Activated naive CD4-positive, alpha-beta T cell (primary cell): ENCODE data around the gene TAF8.
"Not testable (repeated sequence)": the region's sequence is repeated elsewhere in the genome, so short reads cannot be mapped to it uniquely, and the experiment has no call there.

Experiments used
- DNase-seq, 4 experiments: peaks; one replicate each; lab custom pipeline; 2025; lab: John Stamatoyannopoulos, UW

The TAF8 gene

GRCh38 chr6:42029062-42029685 lies 21.1 kb upstream of the TAF8 start:
- DNase-seq = no peak

DNA sequence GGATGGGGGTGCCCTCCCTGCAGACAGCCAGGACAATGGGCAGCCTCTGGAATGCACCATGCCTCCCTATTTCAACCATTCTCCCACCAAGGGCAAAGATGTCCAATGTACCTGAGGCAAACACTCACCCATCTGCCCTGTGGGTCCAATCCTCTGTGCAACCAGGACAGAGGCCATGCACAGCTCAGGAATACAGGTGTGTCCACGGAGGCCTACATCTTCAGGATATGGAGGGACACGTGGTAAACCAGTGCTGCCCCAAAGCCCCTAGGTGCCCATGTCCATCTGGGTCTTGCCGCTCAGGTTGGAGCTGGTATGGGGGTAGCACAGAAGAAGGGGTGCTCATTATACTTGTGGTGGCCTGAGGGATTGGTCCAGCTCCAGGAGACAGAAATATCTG lies 20.4 kb upstream of the TAF8 start:
- DNase-seq = no peak

GRCh38 chr6:42030585-42031506 lies 19.5 kb upstream of the TAF8 start:
- DNase-seq = no peak

GRCh38 chr6:42032366-42032765 lies 18.0 kb upstream of the TAF8 start:
- DNase-seq = no peak

DNA sequence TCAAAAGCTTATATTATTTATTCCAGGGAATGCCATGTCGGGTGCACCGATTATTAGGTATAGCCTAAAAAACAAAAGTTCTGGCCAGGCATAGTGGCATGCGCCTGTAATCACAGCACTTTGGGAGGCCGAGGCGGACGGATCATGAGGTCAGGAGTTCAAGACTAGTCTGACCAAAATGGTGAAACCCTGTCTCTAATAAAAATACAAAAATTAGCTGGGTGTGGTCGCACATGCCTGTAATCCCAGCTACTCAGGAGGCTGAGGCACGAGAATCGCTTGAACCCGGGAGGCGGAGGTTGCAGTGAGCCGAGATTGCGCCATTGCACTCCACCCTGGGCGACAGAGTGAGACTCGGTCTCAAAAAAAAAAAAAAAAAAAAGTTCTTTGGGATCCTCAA lies 12.7 kb upstream of the TAF8 start:
- DNase-seq = not testable (repeated sequence)

DNA sequence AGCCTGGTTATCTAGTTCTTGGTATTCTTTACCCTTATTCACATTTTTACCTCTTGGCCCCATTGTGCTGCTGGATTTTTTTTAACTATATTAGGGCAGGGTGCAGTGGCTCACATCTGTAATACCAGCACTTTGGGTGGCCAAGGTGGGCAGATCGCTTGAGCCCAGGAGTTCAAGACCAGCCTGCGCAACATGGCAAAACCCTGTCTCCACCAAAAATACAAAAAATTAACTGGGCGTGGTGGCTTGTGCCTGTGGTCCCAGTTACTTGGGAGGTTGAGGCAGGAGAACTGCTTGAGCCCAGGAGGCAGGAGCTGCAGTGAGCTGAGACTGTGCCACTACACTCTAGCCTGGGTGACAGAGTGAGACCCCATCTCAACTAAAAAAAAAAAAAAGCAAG lies 12.2 kb upstream of the TAF8 start:
- DNase-seq = no peak

GRCh38 chr6:42038811-42039408 lies 11.4 kb upstream of the TAF8 start:
- DNase-seq = no peak

GRCh38 chr6:42040856-42041480 lies 9.4 kb upstream of the TAF8 start:
- no peak for DNase-seq

- no peak for DNase-seq
These were observed 8.8 kb upstream of the TAF8 start for GRCh38 chr6:42041481-42042053.

DNA sequence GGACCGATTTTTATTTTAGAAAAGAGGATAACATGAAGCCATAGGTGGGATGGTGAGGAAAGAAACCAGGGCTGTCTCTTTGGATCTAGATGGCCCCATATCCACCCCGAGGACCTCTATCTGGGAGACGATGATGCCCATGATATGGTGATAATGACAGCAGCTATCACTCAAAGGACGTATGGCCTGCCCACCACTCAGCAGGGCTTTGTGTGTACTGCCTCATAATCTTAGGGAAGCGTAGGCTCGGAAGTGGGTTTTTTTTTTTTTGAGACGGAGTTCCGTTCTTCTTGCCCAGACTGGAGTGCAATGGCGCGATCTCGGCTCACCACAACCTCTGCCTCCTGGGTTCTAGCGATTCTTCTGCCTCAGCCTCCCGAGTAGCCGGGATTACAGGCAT lies 8.2 kb upstream of the TAF8 start:
- DNase-seq = no peak

DNA sequence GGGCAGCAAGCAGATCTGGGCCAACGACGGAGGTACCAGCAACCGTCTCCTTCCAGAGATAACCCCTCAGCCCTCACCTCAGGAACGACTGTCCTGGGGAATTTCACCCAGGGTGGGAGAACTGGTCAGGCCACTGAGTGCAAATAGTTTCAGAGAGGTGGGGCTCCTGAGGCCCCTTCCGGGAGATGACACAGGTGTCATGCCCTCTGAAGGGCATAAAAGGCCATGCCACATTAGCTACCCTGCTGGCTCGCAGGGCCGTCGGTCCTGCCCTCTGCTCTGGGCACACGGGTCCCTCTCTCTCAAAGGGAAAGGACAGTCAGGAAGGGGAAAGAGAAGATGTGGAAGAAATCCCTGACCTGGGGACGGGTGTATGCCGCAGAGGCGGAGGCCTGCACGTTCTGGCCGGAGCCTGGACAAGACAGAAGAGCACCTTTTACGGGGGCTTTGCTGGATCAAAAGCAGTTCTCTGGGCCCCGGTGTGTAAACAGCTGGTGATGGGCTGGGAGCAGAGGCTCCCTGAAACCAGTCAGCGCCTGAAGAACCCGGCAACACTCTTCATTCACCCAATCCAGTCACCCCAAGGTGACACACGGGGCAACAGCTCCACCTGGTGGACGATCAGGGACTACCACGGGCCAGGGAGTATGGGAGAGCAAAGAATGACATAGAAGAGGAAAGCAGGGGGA lies 6.4 kb upstream of the TAF8 start:
- DNase-seq = peak; percentile 85 to 93 (median 90)

DNA sequence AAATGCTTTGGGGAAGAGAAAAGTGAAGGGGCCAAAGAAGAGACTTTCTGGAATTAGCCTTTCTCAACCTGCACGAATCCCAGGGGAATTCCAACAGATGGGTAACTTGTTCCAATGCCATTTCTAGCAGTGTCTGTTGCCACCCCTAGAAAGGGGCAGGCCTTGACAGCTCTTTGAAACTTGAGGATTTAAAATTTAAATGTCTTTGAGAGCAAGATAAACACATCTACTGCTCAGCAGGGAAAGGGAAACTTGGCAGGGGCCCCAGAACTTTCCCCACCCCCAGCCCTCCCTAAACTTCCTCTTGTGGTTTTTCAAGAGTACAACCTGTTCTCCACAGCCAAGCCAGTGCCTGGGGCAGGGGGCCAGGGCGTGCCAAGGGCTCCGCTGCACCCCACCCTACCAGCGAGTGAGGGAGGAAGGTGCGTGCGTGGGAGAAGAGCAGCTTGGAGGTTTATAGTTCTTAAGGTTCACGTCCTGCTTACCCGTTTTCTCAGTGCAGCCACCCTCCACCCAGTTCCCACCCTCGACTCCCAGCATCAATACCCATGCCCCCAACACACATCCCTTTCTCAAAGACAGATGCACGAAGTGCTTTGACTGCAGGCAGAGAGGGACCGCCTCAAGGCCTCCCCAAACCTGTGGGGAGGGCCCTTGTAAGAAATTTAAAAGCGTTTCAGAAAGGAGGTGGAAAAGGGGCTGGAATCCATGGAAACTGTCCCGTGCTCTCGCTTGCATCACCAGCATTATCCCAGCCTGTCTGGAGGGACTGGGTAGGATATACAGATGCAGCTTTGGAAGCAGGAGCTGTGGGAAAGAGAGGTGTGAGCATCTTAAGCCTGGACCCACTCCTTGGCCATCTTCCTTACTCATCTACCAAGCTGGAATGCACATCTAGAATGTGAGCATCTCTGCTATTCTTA lies 4.5 kb upstream of the TAF8 start:
- peak; percentile 24 to 62 (median 42) for DNase-seq

GRCh38 chr6:42046464-42047212 lies 3.7 kb upstream of the TAF8 start:
- no peak for DNase-seq

DNA sequence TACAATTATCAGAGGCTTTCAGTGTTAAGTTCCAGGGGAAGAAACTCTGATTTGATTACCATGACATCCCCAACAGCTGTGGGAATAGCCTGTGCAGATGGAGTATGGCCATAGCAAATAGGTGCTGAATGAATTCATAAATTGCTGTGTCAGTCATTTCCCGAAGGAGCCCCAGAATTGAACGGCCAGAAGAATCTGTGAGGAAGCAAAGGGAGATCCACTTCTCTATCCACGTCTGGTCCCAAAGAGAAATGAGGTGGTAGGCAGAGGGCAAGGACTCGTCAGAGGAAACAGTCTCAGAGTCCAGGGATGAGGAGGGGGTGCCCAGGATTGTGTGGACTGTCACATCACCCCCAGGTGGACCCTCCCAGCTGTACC lies 3.1 kb upstream of the TAF8 start:
- no peak for DNase-seq

DNA sequence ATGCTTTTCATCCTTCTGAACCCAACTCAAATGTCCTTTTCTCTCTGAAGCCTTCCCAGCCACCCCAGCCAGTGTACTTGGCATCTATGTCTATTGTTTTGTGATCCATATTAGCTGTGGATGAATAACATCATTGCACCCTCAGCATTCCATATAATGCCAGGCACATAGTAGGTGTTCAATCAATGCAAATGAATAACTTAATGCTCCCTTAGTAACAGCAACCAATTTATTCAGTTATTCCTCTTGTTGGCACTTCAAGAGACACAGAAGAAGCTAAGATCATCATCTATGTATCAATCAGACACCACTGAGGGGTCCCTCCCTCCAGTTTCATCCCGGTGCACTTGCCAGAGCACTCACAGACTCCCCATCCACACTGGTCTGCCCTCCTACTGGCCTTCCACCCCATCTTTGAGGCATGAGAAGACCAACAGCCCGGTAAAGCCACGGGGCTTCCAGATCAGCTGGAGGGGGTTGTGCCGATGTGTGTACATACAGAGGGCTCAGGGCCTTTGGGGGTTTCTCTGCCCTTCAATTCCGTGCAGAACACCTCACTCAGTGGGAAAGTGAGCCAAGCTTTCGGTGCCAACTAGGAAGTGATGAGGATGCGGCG lies 2.4 kb upstream of the TAF8 start:
- DNase-seq = no peak

DNA sequence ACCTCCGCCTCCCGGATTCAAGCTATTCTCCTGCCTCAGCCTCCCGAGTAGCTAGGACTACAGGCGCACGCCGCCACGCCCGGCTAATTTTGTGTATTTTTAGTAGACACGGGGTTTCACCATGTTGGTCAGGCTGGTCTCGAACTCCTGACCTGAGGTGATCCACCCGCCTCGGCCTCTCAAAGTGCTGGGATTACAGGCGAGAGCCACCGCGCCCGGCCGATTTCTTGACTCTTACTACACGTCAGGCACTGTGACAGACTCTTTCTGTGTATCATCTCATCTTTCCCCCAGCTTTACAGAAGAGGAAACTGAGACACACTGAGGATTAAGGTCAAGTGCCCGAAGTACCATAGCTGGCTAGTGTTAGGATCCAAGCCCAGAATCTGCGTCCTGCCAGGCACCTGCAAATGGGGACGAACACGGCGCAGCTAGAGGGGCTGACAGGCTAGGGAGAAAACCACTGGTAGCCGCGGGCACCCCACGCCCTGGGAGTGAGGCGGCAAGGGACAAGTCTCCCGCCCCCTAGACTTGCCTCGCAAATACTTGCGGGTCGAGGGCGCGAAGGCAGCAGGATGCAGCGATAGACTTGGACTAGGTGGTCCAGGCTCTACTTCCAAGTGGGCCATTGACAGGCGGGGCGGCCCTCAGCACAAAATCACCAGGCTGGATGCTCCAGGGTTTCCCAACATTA lies 1.1 kb upstream of the TAF8 start:
- DNase-seq = no peak

DNA sequence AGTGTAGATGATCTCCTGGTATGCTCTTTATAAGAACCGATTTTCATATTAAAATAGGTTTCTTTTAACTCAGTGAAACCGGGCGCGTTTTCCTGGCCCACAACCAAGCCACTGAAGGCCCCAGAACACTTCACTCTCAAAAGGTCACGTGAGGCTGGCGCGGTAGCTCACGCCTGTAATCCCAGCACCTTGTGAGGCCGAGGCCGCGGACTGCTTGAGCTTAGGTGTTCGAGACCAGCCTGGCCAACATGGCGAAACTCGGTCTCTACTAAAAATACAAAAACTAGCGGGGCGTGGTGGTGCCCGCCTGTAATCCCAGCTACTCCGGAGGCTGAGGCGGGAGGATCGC lies 402 bp upstream of the TAF8 start:
- peak in 2 of 4 experiments; percentile 38 to 56 for DNase-seq

DNA sequence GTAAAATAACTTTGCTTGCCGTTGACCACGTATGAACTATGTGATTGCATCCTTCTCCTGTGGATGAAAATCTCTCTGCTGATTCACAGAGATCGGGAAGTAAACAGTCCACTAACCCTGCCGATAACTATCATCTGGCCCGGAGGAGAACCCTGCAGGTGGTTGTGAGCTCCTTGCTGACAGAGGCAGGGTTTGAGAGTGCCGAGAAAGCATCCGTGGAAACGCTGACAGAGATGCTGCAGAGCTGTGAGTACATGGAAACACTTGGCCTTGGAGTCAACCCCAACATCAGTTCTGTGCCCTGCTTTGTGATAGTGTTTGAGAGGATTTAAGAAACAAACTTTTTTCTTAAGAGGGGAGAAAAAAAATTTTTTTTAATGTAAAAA lies 937 bp downstream of the TAF8 start:
- DNase-seq = no peak

DNA sequence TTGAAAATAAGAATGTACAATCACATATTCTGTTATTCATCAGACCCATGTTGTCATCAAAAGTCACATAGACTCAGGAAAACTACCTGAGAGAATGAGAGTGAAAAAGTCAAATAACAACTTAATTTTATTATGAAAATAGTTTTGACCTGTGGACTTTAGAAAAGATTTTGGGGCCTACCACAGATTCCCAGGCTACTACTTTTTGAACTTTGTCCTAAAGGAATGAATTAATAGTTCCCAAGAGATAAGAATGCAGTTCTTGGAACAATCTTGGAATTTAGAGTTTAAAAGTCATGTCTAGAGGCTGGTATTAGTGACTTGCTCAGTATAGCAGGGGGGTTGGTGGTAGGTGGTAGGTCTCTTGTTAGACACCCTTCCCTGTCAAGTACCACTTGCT lies 3.3 kb downstream of the TAF8 start:
- no peak for DNase-seq
